Caco-2 (cell line): Measurements from ENCODE around the gene C1QTNF12. TPM values are rescaled to one million over a fixed set of nuclear protein-coding genes. Genes with fewer than 3 reads are reported as not detected.
A peak's percentile ranks its signal among the peaks of the same experiment; 100 is the strongest.

ENCODE experiments used
- BruUV-seq: library from RNA; stranded (reverse); fragments of 400-500 nt; replicated peaks from 2 replicates; lab custom pipeline; 2021; lab: Mats Ljungman, UMichigan
- CTCF ChIA-PET: fragments of 300-600 bp; sonication (Branson Sonifier 250); formaldehyde crosslinking; loops from one replicate; lab custom pipeline; 2022; ENCODE audit warnings: antibody characterized with exemption; lab: Charles Lee
- POLR2A ChIA-PET: fragments of 300-600 bp; sonication (Branson Sonifier 250); formaldehyde crosslinking; loops from one replicate; lab custom pipeline; 2022; ENCODE audit warnings: antibody characterized with exemption; lab: Charles Lee
- DNase-seq, 2 experiments: peaks; one replicate each; pipeline versions ENCODE4 v3.0.0 to v3.0.0-alpha.2; 2020 to 2022
- H3K27me3 ChIP-seq: replicated peaks from 2 replicates; pipeline ENCODE4 v1.6.0; 2011; ENCODE audit warnings: low read length; ENCODE audit not compliant: control insufficient read depth, insufficient read depth
- H3K36me3 ChIP-seq: 2 replicates; pipeline ENCODE4 v1.5.1; 2011; ENCODE audit warnings: low read length; ENCODE audit not compliant: control insufficient read depth, insufficient read depth
- H3K4me1 ChIP-seq: fragments of 250-450 bp; sonication (Bioruptor Pico); 2 replicates; pipeline ENCODE4 v1.5.1; 2020; ENCODE audit warnings: mild to moderate bottlenecking
- H3K4me3 ChIP-seq: 2 replicates; pipeline ENCODE4 v1.5.1; 2011; ENCODE audit warnings: low read depth, mild to moderate bottlenecking, control low read depth, low read length
- H3K9me3 ChIP-seq: fragments of 250-450 bp; sonication (Bioruptor Pico); 2 replicates; pipeline ENCODE4 v1.5.1; 2020; ENCODE audit warnings: mild to moderate bottlenecking, moderate library complexity
- H3K27ac Mint-ChIP-seq: one replicate; pipeline ENCODE4 v1.8.0; 2022; ENCODE audit warnings: mixed read lengths; ENCODE audit not compliant: unreplicated experiment
- H3K27me3 Mint-ChIP-seq: one replicate; pipeline ENCODE4 v1.8.0; 2022; ENCODE audit warnings: mixed read lengths; ENCODE audit not compliant: insufficient read depth, unreplicated experiment
- H3K36me3 Mint-ChIP-seq: one replicate; pipeline ENCODE4 v1.8.0; 2022; ENCODE audit warnings: mild to moderate bottlenecking, mixed read lengths; ENCODE audit not compliant: insufficient read depth, unreplicated experiment
- H3K4me1 Mint-ChIP-seq: one replicate; pipeline ENCODE4 v1.8.0; 2022; ENCODE audit warnings: low read depth, mixed read lengths; ENCODE audit not compliant: unreplicated experiment
- H3K4me3 Mint-ChIP-seq: one replicate; pipeline ENCODE4 v1.8.0; 2022; ENCODE audit warnings: mild to moderate bottlenecking, moderate library complexity, mixed read lengths; ENCODE audit not compliant: unreplicated experiment
- H3K9me3 Mint-ChIP-seq: one replicate; pipeline ENCODE4 v1.8.0; 2022; ENCODE audit warnings: mixed read lengths; ENCODE audit not compliant: unreplicated experiment
- CTCF ChIP-seq, 2 experiments: fragments of 200-600 bp in 1 of 2; IDR thresholded peaks; 1 replicate in 1 of 2; 2 replicates in 1 of 2; pipeline versions ENCODE4 v1.5.1 to v1.8.0; 2011 to 2022; ENCODE audit warnings: antibody characterized with exemption in 1 of 2, control low read depth in 1 of 2, inconsistent platforms in 1 of 2, low read depth in 1 of 2, low read length in 1 of 2, mild to moderate bottlenecking in 1 of 2, moderate library complexity in 1 of 2; ENCODE audit not compliant: insufficient read depth in 1 of 2, severe bottlenecking in 1 of 2, unreplicated experiment in 1 of 2
- intact Hi-C: fragments of 100-400 bp; cut with micrococcal nuclease; formaldehyde crosslinking; loops from one replicate; pipeline ENCODE4 v1.10.0; 2022; ENCODE audit not compliant: unreplicated experiment
- total RNA-seq: library from RNA; stranded (reverse); gene quantifications from 2 replicates; pipeline ENCODE4 v1.2.3, GENCODE V29; 2022

Gene C1QTNF12
- total RNA-seq, 1 experiment from 2014 or later = 3.7 TPM

GRCh38 chr1:1238702-1239178, 7.8 kb downstream of the C1QTNF12 start:
- no peak for TF ChIP-seq CTCF (IDR thresholded peaks at IDR 0.05; ENCODE audit: insufficient read depth in 1 of 2, low read depth in 1 of 2, low read length in 1 of 2, severe bottlenecking in 1 of 2, unreplicated experiment in 1 of 2)
- Mint-ChIP-seq H3K27ac (no peak overlapping the region), H3K27me3 (no peaks in the 10 kb centered on the region), H3K4me1 (no peaks in the 10 kb centered on the region), H3K4me3 (no peak overlapping the region), H3K9me3 (no peaks in the 10 kb centered on the region), H3K36me3 (peaks cover 40% of the 10 kb centered on the region)
- Histone ChIP-seq H3K36me3 (no peaks in the 10 kb centered on the region), H3K4me1 (peaks cover 33% of the 10 kb centered on the region), H3K4me3 (no peak overlapping the region), H3K27me3 (no peaks in the 10 kb centered on the region), H3K9me3 (no peaks in the 10 kb centered on the region)
- ChIA-PET POLR2A (interaction anchor here (0.8 kb wide), 1 partner anchor 54 kb away, joined by 3 read pairs; no protein-coding TSS in a partner anchor), CTCF (interaction anchor here (1.0 kb wide), 1 partner anchor 116 kb away, joined by 3 read pairs; no protein-coding TSS in a partner anchor)
- intact Hi-C loops = no loop called here
- no peak for DNase-seq
- no TSS peak for BruUV-seq

- no peaks in the 10 kb centered on the region for H3K9me3 ChIP-seq
- BruUV-seq = no TSS peak
Observed at GRCh38 chr1:1237874-1238701, 8.4 kb downstream of the C1QTNF12 start.

More at GRCh38 chr1:1237874-1238701, 8.4 kb downstream of the C1QTNF12 start:
- peak in 1 of 2 experiments; percentile 55 for DNase-seq
- no peaks in the 10 kb centered on the region for H3K9me3 Mint-ChIP-seq
- Histone ChIP-seq H3K4me3 (no peak overlapping the region), H3K36me3 (no peaks in the 10 kb centered on the region), H3K4me1 (peaks cover 36% of the 10 kb centered on the region), H3K27me3 (no peaks in the 10 kb centered on the region)
- H3K36me3 Mint-ChIP-seq = peaks cover 43% of the 10 kb centered on the region
- no peak overlapping the region for H3K4me3 Mint-ChIP-seq
- intact Hi-C loops = no loop called here
- ChIA-PET CTCF (interaction anchor here (1.0 kb wide), 1 partner anchor 115 kb away, joined by 3 read pairs; no protein-coding TSS in a partner anchor), POLR2A (interaction anchor here (0.8 kb wide), 1 partner anchor 54 kb away, joined by 3 read pairs; no protein-coding TSS in a partner anchor)
- no peaks in the 10 kb centered on the region for H3K27me3 Mint-ChIP-seq
- no peak for TF ChIP-seq CTCF (IDR thresholded peaks at IDR 0.05; ENCODE audit: insufficient read depth in 1 of 2, low read depth in 1 of 2, low read length in 1 of 2, severe bottlenecking in 1 of 2, unreplicated experiment in 1 of 2)
- H3K4me1 Mint-ChIP-seq = no peaks in the 10 kb centered on the region
- H3K27ac Mint-ChIP-seq = no peak overlapping the region
